ENCODE measurements around the gene TGFB2.

DNA sequence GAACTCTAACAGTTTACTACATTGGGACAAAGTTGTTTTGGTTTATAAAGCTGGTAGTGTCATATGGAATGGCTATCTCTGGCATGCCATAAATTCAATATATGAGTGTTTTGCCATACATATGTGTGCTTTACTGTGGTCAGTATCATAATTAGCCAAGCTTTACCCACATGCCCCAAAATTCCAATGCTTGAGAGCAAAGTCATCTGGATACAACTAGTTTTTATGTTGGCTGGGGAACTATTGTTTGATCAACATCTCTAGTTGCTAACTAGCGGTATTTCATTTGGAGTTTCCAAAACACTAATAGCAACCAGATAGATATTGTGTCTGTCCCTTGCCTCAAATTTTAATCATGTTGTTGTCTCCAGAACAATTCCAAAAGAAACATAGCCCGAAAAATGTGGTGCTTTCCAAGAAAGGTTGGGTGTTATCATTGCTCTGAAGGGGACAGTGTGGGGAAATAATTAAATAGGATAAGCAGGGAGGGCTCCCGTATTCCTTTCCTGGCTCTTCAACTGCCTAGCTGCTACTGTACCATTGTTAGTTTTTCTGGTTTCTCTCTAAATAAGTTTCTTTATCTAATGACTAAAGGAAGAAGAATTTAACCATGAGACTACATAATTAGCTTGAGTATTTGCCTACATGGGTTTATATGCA lies 136.1 kb downstream of the TGFB2 start:
- TF ChIP-seq EP300 (IDR thresholded peaks at IDR 0.05) (no peak), CTCF (IDR thresholded peaks at IDR 0.05) (no peak), POLR2A (IDR thresholded peaks at IDR 0.05) (no peak), POLR2AphosphoS5 (IDR thresholded peaks at IDR 0.05) (no peak)

Measured in stomach (tissue), 4 donors.